GM12892 (cell line): ENCODE data around the gene PTPN20.

Source experiments
- POLR2A ChIP-seq: IDR thresholded peaks from 2 replicates; pipeline ENCODE4 v1.6.1; 2011; ENCODE audit warnings: low read depth, low read length, control low read depth
- POLR2AphosphoS5 ChIP-seq: IDR thresholded peaks from 2 replicates; pipeline ENCODE4 v1.6.1; 2011; ENCODE audit warnings: low read depth, low read length, control low read depth
- TAF1 ChIP-seq: IDR thresholded peaks from 2 replicates; pipeline ENCODE4 v1.6.1; 2011; ENCODE audit warnings: low read depth, mild to moderate bottlenecking, control low read depth, low read length, borderline replicate concordance

GRCh38 chr10:47042780-47043750 is 131.8 kb downstream of the PTPN20 start:
- TF ChIP-seq POLR2A (no peak), POLR2AphosphoS5 (no peak), TAF1 (no peak)
